Osteocyte (in vitro differentiated cells): ENCODE data around the gene FRMPD2. TPM values are rescaled to one million over a fixed set of nuclear protein-coding genes. Genes with fewer than 3 reads are reported as not detected.

Source experiments
- DNase-seq: peaks from one replicate; pipeline ENCODE4 v3.0.0; 2021; ENCODE audit warnings: mixed read lengths; ENCODE audit not compliant: unreplicated experiment; ENCODE audit errors: extremely low spot score
- H3K27ac Mint-ChIP-seq: one replicate; pipeline ENCODE4 v1.8.0; 2021; ENCODE audit warnings: mild to moderate bottlenecking, mixed read lengths; ENCODE audit not compliant: unreplicated experiment
- H3K27me3 Mint-ChIP-seq: one replicate; pipeline ENCODE4 v1.8.0; 2021; ENCODE audit warnings: mixed read lengths; ENCODE audit not compliant: unreplicated experiment
- H3K36me3 Mint-ChIP-seq: one replicate; pipeline ENCODE4 v1.8.0; 2021; ENCODE audit warnings: mixed read lengths; ENCODE audit not compliant: unreplicated experiment
- H3K4me1 Mint-ChIP-seq: one replicate; pipeline ENCODE4 v1.8.0; 2021; ENCODE audit warnings: mixed read lengths; ENCODE audit not compliant: unreplicated experiment
- H3K4me3 Mint-ChIP-seq: one replicate; pipeline ENCODE4 v1.8.0; 2021; ENCODE audit warnings: mild to moderate bottlenecking, moderate library complexity, mixed read lengths; ENCODE audit not compliant: unreplicated experiment
- H3K9me3 Mint-ChIP-seq: one replicate; pipeline ENCODE4 v1.8.0; 2021; ENCODE audit warnings: mixed read lengths; ENCODE audit not compliant: unreplicated experiment
- total RNA-seq: library from RNA; stranded (reverse); gene quantifications from 2 replicates; pipeline ENCODE4 v1.2.1, GENCODE V29; 2021
- TF ChIP-seq, protein P1 (sequence below): fragments of 200-600 bp; sonication (generic); IDR thresholded peaks from 2 replicates; pipeline ENCODE4 v1.5.0; 2021; ENCODE audit warnings: antibody characterized with exemption, mild to moderate bottlenecking, moderate library complexity

Gene FRMPD2
- total RNA-seq, 1 donor from 2014 or later, result not detected

DNA sequence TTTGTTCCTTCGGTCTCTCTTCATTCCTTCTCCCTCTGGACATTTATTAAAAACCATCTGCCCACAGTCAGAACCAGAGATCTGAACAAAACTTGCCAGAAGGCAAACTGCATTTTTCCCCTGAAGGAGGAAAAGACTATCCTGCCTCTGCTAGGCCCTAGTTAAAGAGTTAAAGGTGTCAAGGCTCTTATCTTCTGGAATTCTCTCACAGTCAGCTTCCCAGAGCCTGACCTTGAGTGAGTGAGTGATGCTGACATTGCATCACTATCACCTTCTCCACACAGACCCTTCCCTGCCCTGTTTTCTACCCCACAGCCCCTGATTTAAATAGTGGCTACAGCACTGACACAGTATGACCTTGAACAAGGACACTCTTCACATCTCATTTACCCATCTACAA, 16.4 kb downstream of the FRMPD2 start:
- Mint-ChIP-seq H3K27ac (no peak overlapping the region), H3K27me3 (peaks cover 37% of the 10 kb centered on the region), H3K9me3 (peaks cover 4% of the 10 kb centered on the region), H3K4me3 (no peak overlapping the region), H3K4me1 (peaks cover 9% of the 10 kb centered on the region), H3K36me3 (no peaks in the 10 kb centered on the region)
- TF ChIP-seq, protein P1, sequence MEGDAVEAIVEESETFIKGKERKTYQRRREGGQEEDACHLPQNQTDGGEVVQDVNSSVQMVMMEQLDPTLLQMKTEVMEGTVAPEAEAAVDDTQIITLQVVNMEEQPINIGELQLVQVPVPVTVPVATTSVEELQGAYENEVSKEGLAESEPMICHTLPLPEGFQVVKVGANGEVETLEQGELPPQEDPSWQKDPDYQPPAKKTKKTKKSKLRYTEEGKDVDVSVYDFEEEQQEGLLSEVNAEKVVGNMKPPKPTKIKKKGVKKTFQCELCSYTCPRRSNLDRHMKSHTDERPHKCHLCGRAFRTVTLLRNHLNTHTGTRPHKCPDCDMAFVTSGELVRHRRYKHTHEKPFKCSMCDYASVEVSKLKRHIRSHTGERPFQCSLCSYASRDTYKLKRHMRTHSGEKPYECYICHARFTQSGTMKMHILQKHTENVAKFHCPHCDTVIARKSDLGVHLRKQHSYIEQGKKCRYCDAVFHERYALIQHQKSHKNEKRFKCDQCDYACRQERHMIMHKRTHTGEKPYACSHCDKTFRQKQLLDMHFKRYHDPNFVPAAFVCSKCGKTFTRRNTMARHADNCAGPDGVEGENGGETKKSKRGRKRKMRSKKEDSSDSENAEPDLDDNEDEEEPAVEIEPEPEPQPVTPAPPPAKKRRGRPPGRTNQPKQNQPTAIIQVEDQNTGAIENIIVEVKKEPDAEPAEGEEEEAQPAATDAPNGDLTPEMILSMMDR, result no peak
- DNase-seq, result no peak

DNA sequence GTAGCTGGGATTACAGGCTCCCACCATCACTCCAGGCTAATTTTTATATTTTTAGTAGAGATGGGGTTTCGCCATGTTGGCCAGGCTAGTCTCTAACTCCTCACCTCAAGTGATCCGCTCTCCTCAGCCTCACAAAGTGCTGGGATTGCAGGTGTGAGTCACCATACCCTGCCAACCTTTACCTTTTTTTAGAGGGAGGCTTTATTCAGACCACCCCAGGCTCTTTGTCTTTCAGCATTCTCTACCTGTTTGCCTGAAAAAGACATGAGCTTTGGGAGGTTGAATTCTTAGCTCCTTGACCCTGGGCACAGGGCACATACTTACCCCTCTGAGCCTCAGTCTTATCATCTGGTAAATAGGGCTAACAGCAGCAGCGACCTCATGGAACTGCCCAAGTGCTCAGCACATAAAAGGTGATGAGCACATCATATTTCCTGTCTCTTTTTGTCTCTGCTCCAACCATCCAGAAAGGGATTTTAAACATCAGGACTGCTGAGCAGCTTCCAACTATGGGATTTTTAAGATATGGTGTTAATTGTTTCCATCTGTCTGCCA, 17.0 kb downstream of the FRMPD2 start:
- Mint-ChIP-seq H3K9me3 (peaks cover 4% of the 10 kb centered on the region), H3K4me1 (peaks cover 9% of the 10 kb centered on the region), H3K4me3 (no peak overlapping the region), H3K27me3 (peaks cover 36% of the 10 kb centered on the region), H3K36me3 (no peaks in the 10 kb centered on the region), H3K27ac (no peak overlapping the region)
- DNase-seq, result no peak
- TF ChIP-seq, protein P1, result no peak

DNA sequence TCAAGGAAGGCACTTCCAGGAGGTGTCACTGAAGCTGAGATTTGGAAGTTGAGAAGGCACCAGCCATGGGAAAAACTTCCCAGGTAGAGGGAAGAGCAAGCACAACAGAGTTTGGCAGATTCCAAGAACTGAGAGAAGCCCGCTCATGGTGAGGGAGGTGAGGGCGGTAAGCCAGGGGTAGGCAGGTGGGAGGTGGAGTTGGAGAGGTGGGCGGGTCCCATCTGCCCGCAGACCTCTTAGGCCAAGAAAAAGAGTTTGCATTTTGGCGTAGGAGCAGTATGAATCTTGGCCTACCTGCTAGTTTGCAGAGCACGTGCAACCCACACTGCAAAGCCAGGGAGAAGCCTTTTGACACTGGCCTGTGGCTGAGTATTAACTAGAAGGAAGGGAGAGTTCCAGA, 18.8 kb downstream of the FRMPD2 start:
- Mint-ChIP-seq H3K9me3 (peaks cover 4% of the 10 kb centered on the region), H3K27me3 (peaks cover 20% of the 10 kb centered on the region), H3K36me3 (no peaks in the 10 kb centered on the region), H3K4me1 (peaks cover 9% of the 10 kb centered on the region), H3K27ac (no peak overlapping the region), H3K4me3 (no peak overlapping the region)
- peak; percentile 68 for DNase-seq
- TF ChIP-seq, protein P1, result no peak

DNA sequence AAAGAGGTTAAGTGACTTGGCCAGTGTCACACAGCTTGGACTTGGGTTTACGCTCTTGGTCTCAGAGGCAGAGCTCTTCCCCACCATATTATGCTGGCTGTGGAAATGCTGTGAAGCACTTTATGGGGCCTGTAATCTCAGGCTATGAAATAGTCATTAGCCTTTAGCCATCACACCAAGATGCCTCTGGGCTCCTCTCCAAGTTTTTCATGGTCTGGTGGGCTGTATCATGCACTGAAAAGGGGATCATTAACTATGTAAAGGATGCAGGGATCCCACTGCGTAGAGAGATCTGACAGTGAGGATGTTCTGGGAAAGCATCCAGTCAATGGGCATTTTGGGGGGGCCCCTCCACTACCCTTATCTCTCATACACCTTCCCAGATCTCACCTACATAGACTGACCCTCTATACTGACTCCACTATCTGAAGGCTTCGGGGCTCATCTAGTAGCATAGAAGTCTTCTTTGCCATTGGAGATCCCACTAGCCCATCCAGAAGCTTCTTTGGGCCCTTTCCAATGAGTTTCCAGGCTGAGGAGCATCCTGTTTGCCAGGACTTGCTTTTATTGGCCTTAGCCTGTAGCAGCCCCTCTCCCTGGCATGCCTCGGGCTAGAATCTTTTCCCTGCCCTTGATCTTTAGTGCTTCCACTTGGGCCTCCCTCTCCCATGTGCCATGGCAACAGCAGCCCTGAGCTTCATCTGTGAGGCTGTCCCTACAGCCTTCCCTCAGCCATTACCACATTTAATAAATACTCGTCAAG, 19.6 kb downstream of the FRMPD2 start:
- H3K9me3 Mint-ChIP-seq, result no peaks in the 10 kb centered on the region
- TF ChIP-seq, protein P1, result no peak

DNA sequence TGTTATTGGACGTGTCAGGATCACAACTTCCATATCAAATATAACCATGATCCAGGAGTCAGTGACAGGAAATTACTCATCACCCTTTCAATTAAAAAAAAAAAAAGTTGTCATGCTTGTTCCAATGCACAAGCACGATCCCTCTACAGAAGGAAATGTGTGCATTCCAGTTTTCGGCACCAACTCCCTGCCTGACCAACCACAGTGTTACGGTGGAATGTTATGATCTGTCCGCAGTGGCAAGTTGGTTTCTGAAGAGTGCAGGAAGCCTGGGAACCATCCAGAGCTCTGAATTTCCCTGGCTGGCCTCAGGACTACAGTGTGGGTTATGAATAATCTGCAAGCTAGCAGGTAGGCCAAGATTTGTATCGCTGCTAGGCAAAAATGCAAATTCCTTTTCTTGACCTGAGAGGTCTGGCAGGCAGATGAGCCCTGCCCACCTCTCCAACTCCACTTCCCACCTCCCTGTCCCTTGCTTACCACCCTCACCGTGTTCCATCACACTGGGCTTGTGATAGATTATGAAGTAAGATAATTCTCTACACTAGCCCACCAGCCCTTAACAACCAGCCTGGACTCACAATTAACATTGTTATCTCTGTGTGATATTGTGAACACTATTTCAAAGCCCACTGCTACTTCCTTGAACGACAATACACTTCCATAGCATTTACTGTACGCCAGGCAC, 20.4 kb downstream of the FRMPD2 start:
- Mint-ChIP-seq H3K36me3 (no peaks in the 10 kb centered on the region), H3K4me1 (peaks cover 9% of the 10 kb centered on the region), H3K9me3 (no peaks in the 10 kb centered on the region), H3K27me3 (peaks cover 8% of the 10 kb centered on the region), H3K4me3 (no peak overlapping the region), H3K27ac (no peak overlapping the region)
- peak; percentile 70 for DNase-seq
- TF ChIP-seq, protein P1, result no peak

More for the DNA sequence above, 19.6 kb downstream of the FRMPD2 start:
- DNase-seq, result no peak
- Mint-ChIP-seq H3K4me1 (peaks cover 9% of the 10 kb centered on the region), H3K27ac (no peak overlapping the region), H3K4me3 (no peak overlapping the region), H3K27me3 (peaks cover 14% of the 10 kb centered on the region), H3K36me3 (no peaks in the 10 kb centered on the region)
